ENCODE data around the gene ACTL8. TPM values are rescaled to one million over a fixed set of nuclear protein-coding genes. Genes with fewer than 3 reads are reported as not detected.

ACTL8 gene
- total RNA-seq, 1 experiment from 2014 or later = 0.69 TPM

GRCh38 chr1:17780916-17781315 lies 25.8 kb downstream of the ACTL8 start:
- H3K4me3 ChIP-seq (replicated peaks in 1 of 2; ENCODE audit: low read depth in 1 of 2, low read length in 2 of 2) = no peak overlapping the region
- H3K27ac ChIP-seq (ENCODE audit: low read depth, low read length) = no peak overlapping the region
- DNase-seq (ENCODE audit: low read depth, low spot score) (no peak), ATAC-seq (no peak)
- H3K36me3 ChIP-seq (ENCODE audit: control insufficient read depth in 1 of 2, insufficient read depth in 2 of 2, low read length in 2 of 2) = no peaks in the 10 kb centered on the region
- H3K4me1 ChIP-seq (ENCODE audit: control insufficient read depth in 1 of 2, insufficient read depth in 2 of 2, low read length in 2 of 2) = no peaks in the 10 kb centered on the region
- CTCF ChIA-PET = no interaction called here
- H4K20me1 ChIP-seq (ENCODE audit: insufficient read depth) = no peaks in the 10 kb centered on the region
- H3K27me3 ChIP-seq (ENCODE audit: insufficient read depth, low read length) = no peaks in the 10 kb centered on the region
- intact Hi-C loops (cut with micrococcal nuclease) = no loop called here
- RAD21 ChIA-PET (ENCODE audit: low non-redundant PET in 1 of 2, low total read pairs in 2 of 2, uncharacterized antibody in 2 of 2, unreplicated experiment in 2 of 2) = no interaction called here
- no peaks in the 10 kb centered on the region for H3K79me2 ChIP-seq (ENCODE audit: insufficient read depth, low read length)
- no peak overlapping the region for H2AFZ ChIP-seq (ENCODE audit: low read depth, low read length, poor library complexity, severe bottlenecking)
- H3K9me2 ChIP-seq (ENCODE audit: insufficient read depth) = no peaks in the 10 kb centered on the region
- POLR2A ChIA-PET = no interaction called here
- no peak overlapping the region for H3K9ac ChIP-seq (ENCODE audit: low read length)
- TF ChIP-seq TCF7L2 (IDR thresholded peaks at IDR 0.05; ENCODE audit: borderline replicate concordance, extremely low read depth, insufficient read depth, insufficient read length) = no peak
- no peak for TF ChIP-seq RAD21 (IDR thresholded peaks at IDR 0.05; ENCODE audit: low read depth)
- no peak for TF ChIP-seq JUND (IDR thresholded peaks at IDR 0.05)
- no peak for TF ChIP-seq CEBPB (IDR thresholded peaks at IDR 0.05; ENCODE audit: low read depth)
- no peak for TF ChIP-seq ATF3 (IDR thresholded peaks at IDR 0.05)
- TF ChIP-seq EZH2 (IDR thresholded peaks at IDR 0.05) = no peak
- H3K9me3 ChIP-seq (ENCODE audit: control insufficient read depth in 1 of 2, insufficient read depth in 1 of 2, low read depth in 1 of 2, low read length in 2 of 2) = no peaks in the 10 kb centered on the region
- BruUV-seq (replicated peaks) = no TSS peak
- H3K4me2 ChIP-seq (ENCODE audit: low read length) = no peak overlapping the region

GRCh38 chr1:17789926-17790325 lies 34.8 kb downstream of the ACTL8 start:
- no peak for ATAC-seq
- no peaks in the 10 kb centered on the region for H3K4me1 ChIP-seq (ENCODE audit: control insufficient read depth in 1 of 2, insufficient read depth in 2 of 2, low read length in 2 of 2)
- H3K79me2 ChIP-seq (ENCODE audit: insufficient read depth, low read length) = no peaks in the 10 kb centered on the region
- ChIA-PET RAD21 (ENCODE audit: low non-redundant PET in 1 of 2, low total read pairs in 2 of 2, uncharacterized antibody in 2 of 2, unreplicated experiment in 2 of 2) (no interaction called here), POLR2A (no interaction called here), CTCF (no interaction called here)
- H3K9ac ChIP-seq (ENCODE audit: low read length) = no peak overlapping the region
- H2AFZ ChIP-seq (ENCODE audit: low read depth, low read length, poor library complexity, severe bottlenecking) = no peak overlapping the region
- no peak overlapping the region for H3K27ac ChIP-seq (ENCODE audit: low read depth, low read length)
- no TSS peak for BruUV-seq (replicated peaks)
- H3K4me2 ChIP-seq (ENCODE audit: low read length) = no peak overlapping the region
- H3K9me3 ChIP-seq (ENCODE audit: control insufficient read depth in 1 of 2, insufficient read depth in 1 of 2, low read depth in 1 of 2, low read length in 2 of 2) = no peaks in the 10 kb centered on the region
- no peaks in the 10 kb centered on the region for H3K36me3 ChIP-seq (ENCODE audit: control insufficient read depth in 1 of 2, insufficient read depth in 2 of 2, low read length in 2 of 2)
- H3K4me3 ChIP-seq (replicated peaks in 1 of 2; ENCODE audit: low read depth in 1 of 2, low read length in 2 of 2) = no peak overlapping the region
- no peaks in the 10 kb centered on the region for H4K20me1 ChIP-seq (ENCODE audit: insufficient read depth)
- H3K9me2 ChIP-seq (ENCODE audit: insufficient read depth) = no peaks in the 10 kb centered on the region
- intact Hi-C loops (cut with micrococcal nuclease) = no loop called here
- peaks cover 18% of the 10 kb centered on the region for H3K27me3 ChIP-seq (ENCODE audit: insufficient read depth, low read length)
- no peak for DNase-seq (ENCODE audit: low read depth, low spot score)
- TF ChIP-seq SP1 (IDR thresholded peaks at IDR 0.05; ENCODE audit: low read depth) = no peak
- no peak for TF ChIP-seq ZBTB33 (IDR thresholded peaks at IDR 0.05; ENCODE audit: extremely low read depth, insufficient replicate concordance, low read length)
- TF ChIP-seq FOSL1 (IDR thresholded peaks at IDR 0.05; ENCODE audit: low read depth) = no peak
- no peak for TF ChIP-seq SIN3A (IDR thresholded peaks at IDR 0.05; ENCODE audit: low read depth)
- no peak for TF ChIP-seq EGR1 (IDR thresholded peaks at IDR 0.05; ENCODE audit: low read depth)
- no peak for TF ChIP-seq CTCF (IDR thresholded peaks at IDR 0.05 in 2 of 3, conservative IDR thresholded peaks at IDR 0.05 in 1 of 3; ENCODE audit: borderline replicate concordance in 1 of 3, insufficient read depth in 1 of 3, low read depth in 2 of 3, low read length in 2 of 3)
- TF ChIP-seq TCF7L2 (IDR thresholded peaks at IDR 0.05; ENCODE audit: borderline replicate concordance, extremely low read depth, insufficient read depth, insufficient read length) = no peak
- no peak for TF ChIP-seq JUND (IDR thresholded peaks at IDR 0.05)
- TF ChIP-seq CBX3 (IDR thresholded peaks at IDR 0.05; ENCODE audit: low read depth) = no peak
- no peak for TF ChIP-seq ELF1 (IDR thresholded peaks at IDR 0.05; ENCODE audit: borderline replicate concordance, low read depth)
- TF ChIP-seq EZH2 (IDR thresholded peaks at IDR 0.05) = no peak
- no peak for TF ChIP-seq ZFX (IDR thresholded peaks at IDR 0.05)
- no peak for TF ChIP-seq EZH2phosphoT487 (IDR thresholded peaks at IDR 0.05; ENCODE audit: borderline replicate concordance)
- no peak for TF ChIP-seq CEBPB (IDR thresholded peaks at IDR 0.05; ENCODE audit: low read depth)
- TF ChIP-seq ATF3 (IDR thresholded peaks at IDR 0.05) = no peak
- TF ChIP-seq SRF (IDR thresholded peaks at IDR 0.05; ENCODE audit: low read depth) = no peak
